Fibroblast of the aortic adventitia (primary cell): ENCODE measurements around the gene CACNA1B. TPM values are rescaled to one million over a fixed set of nuclear protein-coding genes. Genes with fewer than 3 reads are reported as not detected.

ENCODE experiments used
- DNase-seq: peaks from one replicate; pipeline ENCODE4 v3.0.0-alpha.2; 2010; ENCODE audit warnings: low read depth
- H3K4me3 ChIP-seq: 2 replicates; pipeline ENCODE4 v1.5.1; 2011; ENCODE audit warnings: low read depth, mild to moderate bottlenecking, control low read depth, low read length, moderate library complexity
- total RNA-seq: library from RNA; depleted of rRNA; stranded (reverse); fragments of >200 nt; gene quantifications from 2 replicates; pipeline ENCODE4 v1.2.3, GENCODE V29; 2012; ENCODE audit warnings: low replicate concordance
- TF ChIP-seq, protein P1 (sequence below): IDR thresholded peaks from 2 replicates; pipeline ENCODE4 v1.5.1; 2011; ENCODE audit warnings: mild to moderate bottlenecking, low read length, control low read depth, inconsistent platforms; ENCODE audit not compliant: insufficient read depth

The CACNA1B gene
- total RNA-seq, 1 donor = under 0.01 TPM

DNA sequence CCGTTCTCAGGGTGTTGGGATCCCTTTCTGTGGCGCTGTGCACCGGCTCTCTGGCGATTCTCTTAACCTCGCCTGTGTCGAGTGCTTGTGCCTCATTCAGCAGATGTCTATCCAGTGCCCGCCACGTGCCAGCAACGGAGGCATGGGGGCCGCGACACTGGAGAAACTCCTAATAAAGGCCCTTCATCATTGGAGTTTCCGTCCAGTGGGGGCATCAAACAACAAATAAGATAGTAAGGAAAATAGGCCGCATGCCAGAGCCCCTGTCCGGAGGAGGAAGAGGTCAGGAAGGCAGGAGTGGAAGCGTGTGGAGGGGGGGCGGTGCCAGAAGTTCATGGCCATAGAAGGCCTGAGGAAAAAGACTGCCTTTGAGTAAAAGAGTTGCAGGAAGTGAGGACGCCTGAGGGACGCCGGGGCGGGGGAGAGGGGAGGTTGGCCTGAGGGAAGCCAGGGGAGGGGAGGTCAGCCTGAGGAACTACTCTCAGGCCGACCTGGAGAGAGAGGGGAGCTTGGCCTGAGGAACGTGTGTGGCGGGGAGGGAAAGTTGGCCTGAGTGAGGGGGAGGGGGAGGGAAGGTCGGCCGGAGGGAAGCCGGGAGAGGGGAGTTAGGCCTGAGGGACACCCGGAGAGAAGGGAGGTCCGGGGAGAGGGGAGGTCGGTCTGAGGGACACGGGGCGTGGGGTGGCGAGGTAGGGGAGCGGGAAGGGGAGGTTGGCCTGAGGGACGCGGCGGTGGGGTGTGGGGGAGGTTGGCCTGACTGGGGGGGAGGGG is 82.2 kb downstream of the CACNA1B start:
- no peak overlapping the region for H3K4me3 ChIP-seq
- no peak for DNase-seq
- TF ChIP-seq, protein P1, sequence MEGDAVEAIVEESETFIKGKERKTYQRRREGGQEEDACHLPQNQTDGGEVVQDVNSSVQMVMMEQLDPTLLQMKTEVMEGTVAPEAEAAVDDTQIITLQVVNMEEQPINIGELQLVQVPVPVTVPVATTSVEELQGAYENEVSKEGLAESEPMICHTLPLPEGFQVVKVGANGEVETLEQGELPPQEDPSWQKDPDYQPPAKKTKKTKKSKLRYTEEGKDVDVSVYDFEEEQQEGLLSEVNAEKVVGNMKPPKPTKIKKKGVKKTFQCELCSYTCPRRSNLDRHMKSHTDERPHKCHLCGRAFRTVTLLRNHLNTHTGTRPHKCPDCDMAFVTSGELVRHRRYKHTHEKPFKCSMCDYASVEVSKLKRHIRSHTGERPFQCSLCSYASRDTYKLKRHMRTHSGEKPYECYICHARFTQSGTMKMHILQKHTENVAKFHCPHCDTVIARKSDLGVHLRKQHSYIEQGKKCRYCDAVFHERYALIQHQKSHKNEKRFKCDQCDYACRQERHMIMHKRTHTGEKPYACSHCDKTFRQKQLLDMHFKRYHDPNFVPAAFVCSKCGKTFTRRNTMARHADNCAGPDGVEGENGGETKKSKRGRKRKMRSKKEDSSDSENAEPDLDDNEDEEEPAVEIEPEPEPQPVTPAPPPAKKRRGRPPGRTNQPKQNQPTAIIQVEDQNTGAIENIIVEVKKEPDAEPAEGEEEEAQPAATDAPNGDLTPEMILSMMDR = no peak

DNA sequence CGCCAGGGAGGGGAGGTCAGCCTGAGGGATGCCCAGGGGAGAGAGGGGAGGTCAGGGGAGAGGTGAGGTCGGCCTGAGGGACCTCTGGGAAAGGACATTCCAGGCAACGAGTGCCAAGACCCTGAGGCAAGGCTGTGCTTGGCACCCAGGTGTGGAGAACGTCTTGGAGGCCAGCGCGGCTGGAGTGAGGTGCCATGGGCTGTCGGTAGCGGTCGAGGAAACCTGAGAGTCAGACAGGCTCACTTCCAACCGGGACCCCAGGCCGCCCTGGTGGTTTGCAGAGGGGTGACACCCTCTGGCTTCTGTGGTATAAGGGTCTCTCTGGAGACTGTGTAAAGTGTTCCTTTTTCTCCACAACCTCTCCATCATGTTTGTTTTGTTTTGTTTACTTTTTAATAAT is 82.9 kb downstream of the CACNA1B start:
- TF ChIP-seq, protein P1 = no peak
- no peak overlapping the region for H3K4me3 ChIP-seq
- no peak for DNase-seq

DNA sequence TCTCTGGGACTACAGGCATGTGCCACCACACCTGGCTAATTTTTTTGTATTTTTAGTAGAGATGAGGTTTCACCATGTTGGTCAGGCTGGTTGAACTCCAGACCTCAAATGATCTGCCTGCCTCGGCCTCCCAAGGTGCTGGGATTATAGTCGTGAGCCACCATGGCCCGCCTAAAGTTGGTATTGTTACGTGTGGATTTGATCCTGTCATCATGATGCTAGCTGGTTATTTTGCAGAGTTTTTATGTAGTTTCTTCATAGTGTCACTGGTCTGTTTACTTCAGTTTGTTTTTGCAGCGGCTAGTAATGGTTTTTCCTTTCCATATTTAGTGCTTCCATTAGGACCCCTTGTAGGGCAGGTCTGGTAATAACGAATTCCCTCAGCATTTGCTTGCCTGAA is 85.9 kb downstream of the CACNA1B start:
- H3K4me3 ChIP-seq = no peak overlapping the region
- DNase-seq = no peak
- TF ChIP-seq, protein P1 = no peak

DNA sequence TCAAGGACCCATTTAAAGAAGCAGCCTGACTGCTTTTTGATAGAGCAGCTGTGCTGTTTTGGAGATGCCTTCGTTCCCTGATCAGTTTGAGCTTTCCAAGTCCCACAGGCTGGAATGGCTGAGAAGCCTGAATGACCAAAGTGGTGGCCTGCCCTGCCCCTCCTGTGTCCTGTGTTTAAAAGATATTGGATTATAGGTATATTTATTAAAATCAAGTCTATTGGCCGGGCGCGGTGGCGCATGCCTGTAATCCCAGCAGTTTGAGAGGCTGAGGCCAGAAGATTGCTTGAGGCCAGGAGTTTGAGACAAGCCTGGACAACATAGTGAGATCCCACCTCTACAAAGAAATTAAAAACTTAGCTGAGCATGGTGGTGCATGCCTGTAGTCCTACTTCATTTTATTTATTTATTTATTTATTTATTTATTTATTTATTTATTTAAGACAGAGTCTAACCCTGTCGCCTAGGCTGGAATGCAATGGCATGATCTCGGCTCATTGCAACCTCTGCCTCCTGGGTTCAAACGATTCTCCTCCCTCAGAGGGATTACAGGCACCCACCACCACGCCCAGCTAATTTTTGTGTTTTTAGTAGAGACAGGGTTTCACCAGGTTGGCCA is 87.7 kb downstream of the CACNA1B start:
- DNase-seq = no peak
- TF ChIP-seq, protein P1 = no peak
- no peak overlapping the region for H3K4me3 ChIP-seq

DNA sequence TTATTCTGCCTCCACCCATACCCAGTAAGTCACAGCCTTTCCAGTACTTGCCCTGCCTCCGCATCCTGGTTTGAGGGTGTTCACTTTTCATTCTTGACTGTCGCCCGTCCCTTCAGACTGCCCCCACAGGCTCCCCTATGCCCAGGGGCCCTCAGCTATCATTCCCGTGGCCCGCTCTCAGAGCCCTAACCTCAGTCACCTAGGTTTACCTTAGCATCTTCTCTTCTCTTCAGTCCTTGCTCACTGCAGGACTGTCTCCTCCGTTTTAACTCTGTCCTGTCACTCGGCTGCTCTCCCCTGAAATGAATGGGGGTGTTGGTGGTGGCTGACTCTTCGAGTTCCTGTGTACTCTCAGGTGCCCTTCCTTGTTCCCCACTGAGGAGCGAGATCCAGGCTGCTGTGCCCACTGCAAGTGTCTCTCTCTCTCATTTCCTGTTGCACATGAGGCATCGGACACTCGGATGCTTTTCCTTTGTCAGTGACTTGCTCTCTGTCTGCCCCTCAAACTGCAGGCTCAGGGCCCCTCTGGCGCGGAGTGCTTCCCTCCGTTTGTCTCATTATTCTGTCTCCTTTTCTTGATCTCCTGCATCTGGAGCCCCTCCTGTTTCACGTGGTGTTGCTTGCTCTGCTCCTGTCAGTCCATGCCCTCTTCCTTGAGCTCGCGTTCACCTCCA is 89.8 kb downstream of the CACNA1B start:
- no peak overlapping the region for H3K4me3 ChIP-seq
- TF ChIP-seq, protein P1 = no peak
- no peak for DNase-seq

DNA sequence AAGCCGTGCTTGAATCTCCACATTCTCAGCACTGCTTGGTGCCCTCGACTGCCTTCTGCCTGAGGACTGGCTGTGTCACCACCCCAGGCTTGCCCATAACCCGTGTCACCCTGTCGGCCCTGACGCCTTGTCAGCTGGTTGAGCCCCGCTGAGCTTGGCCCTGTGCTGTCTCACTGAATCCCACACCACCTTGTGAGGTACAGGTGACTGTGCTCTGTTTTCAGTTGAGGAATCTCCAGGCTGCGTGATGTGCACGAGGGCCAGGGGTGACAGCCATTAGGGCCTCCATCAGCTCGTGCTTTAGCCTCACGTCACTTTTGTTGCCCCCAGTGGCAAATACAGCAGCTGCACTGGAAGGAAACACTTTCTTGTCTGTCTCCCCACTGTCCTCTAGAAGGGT is 90.7 kb downstream of the CACNA1B start:
- TF ChIP-seq, protein P1 = no peak
- H3K4me3 ChIP-seq = no peak overlapping the region

More for the DNA sequence above, 90.7 kb downstream of the CACNA1B start:
- DNase-seq = no peak
